DOHH2 (cell line): ENCODE data around the gene PMEL.

Experiments used
- EZH2phosphoT487 ChIP-seq: fragments of 200-600 bp; sonication (generic); IDR thresholded peaks from 2 replicates; pipeline ENCODE4 v1.6.1; 2017; ENCODE audit warnings: borderline replicate concordance, mild to moderate bottlenecking, antibody characterized with exemption, low read length, moderate library complexity, mixed read lengths
- TF ChIP-seq, protein P1 (sequence below): fragments of 200-600 bp; sonication (generic); IDR thresholded peaks from one replicate; pipeline ENCODE4 v1.5.1; 2014; ENCODE audit warnings: antibody characterized with exemption, mild to moderate bottlenecking, low read depth, low read length; ENCODE audit not compliant: poor library complexity, severe bottlenecking

DNA sequence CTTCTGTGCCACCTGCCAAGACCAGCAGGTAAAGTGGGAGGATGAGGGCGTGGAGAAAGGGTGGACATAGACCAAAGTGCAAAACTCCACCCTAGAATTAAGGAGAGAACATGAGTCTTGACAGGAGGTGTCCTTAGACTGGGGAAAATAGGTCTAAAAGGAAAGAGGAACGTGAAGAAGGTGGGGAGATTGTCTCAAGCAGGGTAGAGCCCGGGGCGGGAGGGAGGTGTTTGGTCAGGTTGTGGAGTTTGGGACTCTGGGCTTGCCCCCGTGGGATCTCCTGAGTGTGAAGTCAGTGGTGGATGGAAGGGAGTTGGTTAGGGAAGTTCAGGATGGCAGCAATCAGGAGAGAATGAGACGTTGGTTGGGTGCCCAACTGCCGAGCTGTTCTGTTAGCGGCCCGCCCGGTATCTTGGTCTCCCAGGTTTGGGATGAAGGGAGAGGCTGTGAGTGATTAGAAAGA, 34.5 kb downstream of the PMEL start:
- TF ChIP-seq, protein P1, sequence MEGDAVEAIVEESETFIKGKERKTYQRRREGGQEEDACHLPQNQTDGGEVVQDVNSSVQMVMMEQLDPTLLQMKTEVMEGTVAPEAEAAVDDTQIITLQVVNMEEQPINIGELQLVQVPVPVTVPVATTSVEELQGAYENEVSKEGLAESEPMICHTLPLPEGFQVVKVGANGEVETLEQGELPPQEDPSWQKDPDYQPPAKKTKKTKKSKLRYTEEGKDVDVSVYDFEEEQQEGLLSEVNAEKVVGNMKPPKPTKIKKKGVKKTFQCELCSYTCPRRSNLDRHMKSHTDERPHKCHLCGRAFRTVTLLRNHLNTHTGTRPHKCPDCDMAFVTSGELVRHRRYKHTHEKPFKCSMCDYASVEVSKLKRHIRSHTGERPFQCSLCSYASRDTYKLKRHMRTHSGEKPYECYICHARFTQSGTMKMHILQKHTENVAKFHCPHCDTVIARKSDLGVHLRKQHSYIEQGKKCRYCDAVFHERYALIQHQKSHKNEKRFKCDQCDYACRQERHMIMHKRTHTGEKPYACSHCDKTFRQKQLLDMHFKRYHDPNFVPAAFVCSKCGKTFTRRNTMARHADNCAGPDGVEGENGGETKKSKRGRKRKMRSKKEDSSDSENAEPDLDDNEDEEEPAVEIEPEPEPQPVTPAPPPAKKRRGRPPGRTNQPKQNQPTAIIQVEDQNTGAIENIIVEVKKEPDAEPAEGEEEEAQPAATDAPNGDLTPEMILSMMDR: no peak
- TF ChIP-seq EZH2phosphoT487: no peak
